Measurements from ENCODE around the gene ECHDC3. TPM values are rescaled to one million over a fixed set of nuclear protein-coding genes. Genes with fewer than 3 reads are reported as not detected.

ECHDC3 gene
- total RNA-seq, 4 donors from 2014 or later = 47.5 to 92.8 (median 76.6) TPM

- DNase-seq (ENCODE audit: low spot score in 2 of 2) = no peak
- no peak overlapping the region for H3K27ac ChIP-seq
- H3K9me3 ChIP-seq = no peaks in the 10 kb centered on the region
- H3K27me3 ChIP-seq = no peaks in the 10 kb centered on the region
- WGBS = 63% methylated on average over 16 of the region's 18 CpGs
- H3K36me3 ChIP-seq = no peaks in the 10 kb centered on the region
- TF ChIP-seq POLR2AphosphoS5 (IDR thresholded peaks at IDR 0.05) (no peak), CTCF (IDR thresholded peaks at IDR 0.05) (no peak), POLR2A (IDR thresholded peaks at IDR 0.05) (no peak), EP300 (IDR thresholded peaks at IDR 0.05) (no peak)
- no peaks in the 10 kb centered on the region for H3K4me1 ChIP-seq
- no peak overlapping the region for H3K4me3 ChIP-seq
Observed at GRCh38 chr10:11798845-11799735, 56.9 kb downstream of the ECHDC3 start.

- Histone ChIP-seq H3K27ac (no peak overlapping the region), H3K4me1 (no peaks in the 10 kb centered on the region), H3K4me3 (no peak overlapping the region), H3K9me3 (no peaks in the 10 kb centered on the region), H3K27me3 (peaks cover 3% of the 10 kb centered on the region), H3K36me3 (no peaks in the 10 kb centered on the region)
- DNase-seq (ENCODE audit: low spot score in 2 of 2) = peak in 1 of 2 donors; percentile 13
- WGBS = 83% methylated on average over 9 of the region's 9 CpGs
- TF ChIP-seq POLR2AphosphoS5 (IDR thresholded peaks at IDR 0.05) (no peak), EP300 (IDR thresholded peaks at IDR 0.05) (no peak), POLR2A (IDR thresholded peaks at IDR 0.05) (no peak), CTCF (IDR thresholded peaks at IDR 0.05) (no peak)
Observed at GRCh38 chr10:11799736-11800080, 57.5 kb downstream of the ECHDC3 start.

GRCh38 chr10:11804336-11804735 is 62.2 kb downstream of the ECHDC3 start:
- no peaks in the 10 kb centered on the region for H3K36me3 ChIP-seq
- H3K4me3 ChIP-seq = no peak overlapping the region
- no peak overlapping the region for H3K27ac ChIP-seq
- DNase-seq (ENCODE audit: low spot score in 2 of 2) = no peak
- WGBS = 83% methylated on average over 10 of the region's 16 CpGs
- TF ChIP-seq CTCF (IDR thresholded peaks at IDR 0.05) = no peak
- no peak for TF ChIP-seq POLR2A (IDR thresholded peaks at IDR 0.05)
- H3K9me3 ChIP-seq = no peaks in the 10 kb centered on the region
- H3K27me3 ChIP-seq = peaks cover 10% of the 10 kb centered on the region
- H3K4me1 ChIP-seq = no peaks in the 10 kb centered on the region

GRCh38 chr10:11805792-11806191 is 63.6 kb downstream of the ECHDC3 start:
- Histone ChIP-seq H3K4me1 (no peaks in the 10 kb centered on the region), H3K4me3 (no peak overlapping the region), H3K9me3 (no peaks in the 10 kb centered on the region), H3K27me3 (peaks cover 10% of the 10 kb centered on the region), H3K36me3 (no peaks in the 10 kb centered on the region), H3K27ac (no peak overlapping the region)
- no peak for DNase-seq (ENCODE audit: low spot score in 2 of 2)
- no peak for TF ChIP-seq CTCF (IDR thresholded peaks at IDR 0.05)
- TF ChIP-seq POLR2AphosphoS5 (IDR thresholded peaks at IDR 0.05) = no peak
- 86% methylated on average over 4 of the region's 4 CpGs for WGBS

GRCh38 chr10:11806706-11807105 is 64.5 kb downstream of the ECHDC3 start:
- Histone ChIP-seq H3K36me3 (no peaks in the 10 kb centered on the region), H3K4me3 (no peak overlapping the region), H3K27me3 (peaks cover 10% of the 10 kb centered on the region), H3K27ac (no peak overlapping the region), H3K4me1 (no peaks in the 10 kb centered on the region), H3K9me3 (no peaks in the 10 kb centered on the region)
- 84% methylated on average over 6 of the region's 6 CpGs for WGBS
- TF ChIP-seq POLR2AphosphoS5 (IDR thresholded peaks at IDR 0.05) (no peak), CTCF (IDR thresholded peaks at IDR 0.05) (no peak), EP300 (IDR thresholded peaks at IDR 0.05) (no peak), POLR2A (IDR thresholded peaks at IDR 0.05) (no peak)
- DNase-seq (ENCODE audit: low spot score in 2 of 2) = no peak

Measured in suprapubic skin (tissue), 4 donors.